Caco-2 (cell line): ENCODE measurements around the gene GPATCH2L. TPM values are rescaled to one million over a fixed set of nuclear protein-coding genes. Genes with fewer than 3 reads are reported as not detected.

Source experiments
- BruUV-seq: library from RNA; stranded (reverse); fragments of 400-500 nt; replicated peaks from 2 replicates; lab custom pipeline; 2021; lab: Mats Ljungman, UMichigan
- CTCF ChIA-PET: fragments of 300-600 bp; sonication (Branson Sonifier 250); formaldehyde crosslinking; loops from one replicate; lab custom pipeline; 2022; ENCODE audit warnings: antibody characterized with exemption; lab: Charles Lee
- POLR2A ChIA-PET: fragments of 300-600 bp; sonication (Branson Sonifier 250); formaldehyde crosslinking; loops from one replicate; lab custom pipeline; 2022; ENCODE audit warnings: antibody characterized with exemption; lab: Charles Lee
- DNase-seq, 2 experiments: peaks; one replicate each; pipeline versions ENCODE4 v3.0.0 to v3.0.0-alpha.2; 2020 to 2022
- H3K27me3 ChIP-seq: replicated peaks from 2 replicates; pipeline ENCODE4 v1.6.0; 2011; ENCODE audit warnings: low read length; ENCODE audit not compliant: control insufficient read depth, insufficient read depth
- H3K36me3 ChIP-seq: 2 replicates; pipeline ENCODE4 v1.5.1; 2011; ENCODE audit warnings: low read length; ENCODE audit not compliant: control insufficient read depth, insufficient read depth
- H3K4me1 ChIP-seq: fragments of 250-450 bp; sonication (Bioruptor Pico); 2 replicates; pipeline ENCODE4 v1.5.1; 2020; ENCODE audit warnings: mild to moderate bottlenecking
- H3K4me3 ChIP-seq: 2 replicates; pipeline ENCODE4 v1.5.1; 2011; ENCODE audit warnings: low read depth, mild to moderate bottlenecking, control low read depth, low read length
- H3K9me3 ChIP-seq: fragments of 250-450 bp; sonication (Bioruptor Pico); 2 replicates; pipeline ENCODE4 v1.5.1; 2020; ENCODE audit warnings: mild to moderate bottlenecking, moderate library complexity
- H3K27ac Mint-ChIP-seq: one replicate; pipeline ENCODE4 v1.8.0; 2022; ENCODE audit warnings: mixed read lengths; ENCODE audit not compliant: unreplicated experiment
- H3K27me3 Mint-ChIP-seq: one replicate; pipeline ENCODE4 v1.8.0; 2022; ENCODE audit warnings: mixed read lengths; ENCODE audit not compliant: insufficient read depth, unreplicated experiment
- H3K36me3 Mint-ChIP-seq: one replicate; pipeline ENCODE4 v1.8.0; 2022; ENCODE audit warnings: mild to moderate bottlenecking, mixed read lengths; ENCODE audit not compliant: insufficient read depth, unreplicated experiment
- H3K4me1 Mint-ChIP-seq: one replicate; pipeline ENCODE4 v1.8.0; 2022; ENCODE audit warnings: low read depth, mixed read lengths; ENCODE audit not compliant: unreplicated experiment
- H3K4me3 Mint-ChIP-seq: one replicate; pipeline ENCODE4 v1.8.0; 2022; ENCODE audit warnings: mild to moderate bottlenecking, moderate library complexity, mixed read lengths; ENCODE audit not compliant: unreplicated experiment
- H3K9me3 Mint-ChIP-seq: one replicate; pipeline ENCODE4 v1.8.0; 2022; ENCODE audit warnings: mixed read lengths; ENCODE audit not compliant: unreplicated experiment
- intact Hi-C: fragments of 100-400 bp; cut with micrococcal nuclease; formaldehyde crosslinking; loops from one replicate; pipeline ENCODE4 v1.10.0; 2022; ENCODE audit not compliant: unreplicated experiment
- total RNA-seq: library from RNA; stranded (reverse); gene quantifications from 2 replicates; pipeline ENCODE4 v1.2.3, GENCODE V29; 2022
- TF ChIP-seq, protein P1 (sequence below), 2 experiments: fragments of 200-600 bp in 1 of 2; IDR thresholded peaks; 1 replicate in 1 of 2; 2 replicates in 1 of 2; pipeline versions ENCODE4 v1.5.1 to v1.8.0; 2011 to 2022; ENCODE audit warnings: antibody characterized with exemption in 1 of 2, control low read depth in 1 of 2, inconsistent platforms in 1 of 2, low read depth in 1 of 2, low read length in 1 of 2, mild to moderate bottlenecking in 1 of 2, moderate library complexity in 1 of 2; ENCODE audit not compliant: insufficient read depth in 1 of 2, severe bottlenecking in 1 of 2, unreplicated experiment in 1 of 2

GPATCH2L gene
- total RNA-seq, 1 experiment from 2014 or later = 41.6 TPM

- H3K27me3 Mint-ChIP-seq = peaks cover 18% of the 10 kb centered on the region
Measured at GRCh38 chr14:76115010-76115422, 36.7 kb upstream of the GPATCH2L start.

DNA sequence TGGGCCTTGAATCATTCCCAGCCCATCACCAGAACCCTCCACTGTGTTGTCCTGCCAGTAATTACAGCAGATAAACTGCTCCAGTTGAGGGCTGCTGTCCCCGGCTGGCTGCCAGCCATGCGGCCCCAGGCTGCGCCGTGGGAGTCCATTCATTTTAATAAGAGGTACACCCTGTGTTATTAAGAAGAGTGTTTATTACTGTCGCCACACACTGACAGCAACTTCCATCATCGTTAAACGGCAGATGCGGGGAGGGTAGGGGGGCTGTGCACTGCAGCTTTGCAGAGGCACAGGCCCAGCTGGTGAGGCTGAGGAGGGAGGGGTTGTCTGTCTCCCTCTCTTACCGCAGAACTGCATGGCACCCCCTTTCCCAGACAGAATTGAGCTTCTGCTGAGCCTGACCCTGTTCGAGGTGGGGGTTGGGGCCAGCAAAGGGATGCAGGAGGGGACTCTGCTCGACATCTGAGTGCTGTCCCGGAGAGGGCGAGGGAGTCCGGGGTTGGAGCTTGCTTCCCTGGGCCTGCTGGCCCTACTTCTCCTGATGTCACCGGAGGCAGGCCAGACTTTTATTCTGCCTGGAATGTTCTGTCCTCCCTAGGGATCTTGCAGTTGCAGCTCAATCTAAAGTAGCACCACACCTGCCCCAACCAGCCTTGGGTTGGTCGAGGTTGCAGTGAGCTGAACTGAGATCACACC, 33.8 kb upstream of the GPATCH2L start:
- intact Hi-C loops = no loop called here

More at GRCh38 chr14:76115010-76115422, 36.7 kb upstream of the GPATCH2L start:
- no peaks in the 10 kb centered on the region for H3K9me3 ChIP-seq
- Mint-ChIP-seq H3K27ac (no peak overlapping the region), H3K36me3 (no peaks in the 10 kb centered on the region), H3K4me3 (no peak overlapping the region), H3K9me3 (no peaks in the 10 kb centered on the region), H3K4me1 (no peaks in the 10 kb centered on the region)
- H3K4me3 ChIP-seq = no peak overlapping the region
- CTCF ChIA-PET = no interaction called here
- no peaks in the 10 kb centered on the region for H3K27me3 ChIP-seq
- intact Hi-C loops = no loop called here
- H3K36me3 ChIP-seq = no peaks in the 10 kb centered on the region
- POLR2A ChIA-PET = no interaction called here
- TF ChIP-seq, protein P1, sequence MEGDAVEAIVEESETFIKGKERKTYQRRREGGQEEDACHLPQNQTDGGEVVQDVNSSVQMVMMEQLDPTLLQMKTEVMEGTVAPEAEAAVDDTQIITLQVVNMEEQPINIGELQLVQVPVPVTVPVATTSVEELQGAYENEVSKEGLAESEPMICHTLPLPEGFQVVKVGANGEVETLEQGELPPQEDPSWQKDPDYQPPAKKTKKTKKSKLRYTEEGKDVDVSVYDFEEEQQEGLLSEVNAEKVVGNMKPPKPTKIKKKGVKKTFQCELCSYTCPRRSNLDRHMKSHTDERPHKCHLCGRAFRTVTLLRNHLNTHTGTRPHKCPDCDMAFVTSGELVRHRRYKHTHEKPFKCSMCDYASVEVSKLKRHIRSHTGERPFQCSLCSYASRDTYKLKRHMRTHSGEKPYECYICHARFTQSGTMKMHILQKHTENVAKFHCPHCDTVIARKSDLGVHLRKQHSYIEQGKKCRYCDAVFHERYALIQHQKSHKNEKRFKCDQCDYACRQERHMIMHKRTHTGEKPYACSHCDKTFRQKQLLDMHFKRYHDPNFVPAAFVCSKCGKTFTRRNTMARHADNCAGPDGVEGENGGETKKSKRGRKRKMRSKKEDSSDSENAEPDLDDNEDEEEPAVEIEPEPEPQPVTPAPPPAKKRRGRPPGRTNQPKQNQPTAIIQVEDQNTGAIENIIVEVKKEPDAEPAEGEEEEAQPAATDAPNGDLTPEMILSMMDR (IDR thresholded peaks at IDR 0.05; ENCODE audit: insufficient read depth in 1 of 2, low read depth in 1 of 2, low read length in 1 of 2, severe bottlenecking in 1 of 2, unreplicated experiment in 1 of 2) = peak in 1 of 2 experiments; percentile 9
- BruUV-seq = no TSS peak
- DNase-seq = no peak
- H3K4me1 ChIP-seq = no peaks in the 10 kb centered on the region

DNA sequence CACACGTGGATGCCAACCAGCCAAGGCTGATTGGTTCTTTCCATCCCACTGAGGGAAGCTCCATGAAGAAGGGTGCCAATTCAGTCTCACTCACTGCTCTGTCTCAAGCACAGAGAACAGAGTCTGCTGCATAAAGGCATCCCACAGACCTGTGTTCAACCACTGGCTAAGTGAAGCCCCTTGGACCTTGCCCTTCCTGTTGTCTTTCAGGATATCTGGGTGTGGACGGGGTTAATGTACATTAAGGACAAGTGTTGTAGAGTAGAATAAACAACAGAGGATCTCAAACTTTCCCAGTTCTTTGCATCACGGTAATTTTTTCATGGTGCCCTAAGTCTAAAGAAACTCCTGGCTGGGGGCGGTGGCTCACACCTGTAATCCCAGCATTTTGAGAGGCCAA, 33.1 kb upstream of the GPATCH2L start:
- Mint-ChIP-seq H3K4me3 (no peak overlapping the region), H3K9me3 (no peaks in the 10 kb centered on the region), H3K27ac (no peak overlapping the region), H3K36me3 (no peaks in the 10 kb centered on the region), H3K27me3 (peaks cover 15% of the 10 kb centered on the region), H3K4me1 (no peaks in the 10 kb centered on the region)
- no TSS peak for BruUV-seq
- intact Hi-C loops = no loop called here
- TF ChIP-seq, protein P1 (IDR thresholded peaks at IDR 0.05; ENCODE audit: insufficient read depth in 1 of 2, low read depth in 1 of 2, low read length in 1 of 2, severe bottlenecking in 1 of 2, unreplicated experiment in 1 of 2) = no peak
- DNase-seq = no peak
- CTCF ChIA-PET = no interaction called here
- no peaks in the 10 kb centered on the region for H3K27me3 ChIP-seq
- H3K4me1 ChIP-seq = no peaks in the 10 kb centered on the region
- no peaks in the 10 kb centered on the region for H3K9me3 ChIP-seq
- H3K4me3 ChIP-seq = no peak overlapping the region
- POLR2A ChIA-PET = no interaction called here
- H3K36me3 ChIP-seq = no peaks in the 10 kb centered on the region

More for the DNA sequence above, 33.8 kb upstream of the GPATCH2L start:
- no peaks in the 10 kb centered on the region for H3K9me3 ChIP-seq
- no peaks in the 10 kb centered on the region for H3K27me3 ChIP-seq
- POLR2A ChIA-PET = no interaction called here
- Mint-ChIP-seq H3K4me3 (no peak overlapping the region), H3K4me1 (no peaks in the 10 kb centered on the region), H3K27me3 (peaks cover 15% of the 10 kb centered on the region), H3K9me3 (no peaks in the 10 kb centered on the region), H3K27ac (no peak overlapping the region), H3K36me3 (no peaks in the 10 kb centered on the region)
- BruUV-seq = no TSS peak
- H3K4me3 ChIP-seq = no peak overlapping the region
- CTCF ChIA-PET = no interaction called here
- TF ChIP-seq, protein P1 (IDR thresholded peaks at IDR 0.05; ENCODE audit: insufficient read depth in 1 of 2, low read depth in 1 of 2, low read length in 1 of 2, severe bottlenecking in 1 of 2, unreplicated experiment in 1 of 2) = no peak
- no peak for DNase-seq
- no peaks in the 10 kb centered on the region for H3K4me1 ChIP-seq
- no peaks in the 10 kb centered on the region for H3K36me3 ChIP-seq
